ENCODE measurements around the gene RNFT2.

RNFT2 gene

DNA sequence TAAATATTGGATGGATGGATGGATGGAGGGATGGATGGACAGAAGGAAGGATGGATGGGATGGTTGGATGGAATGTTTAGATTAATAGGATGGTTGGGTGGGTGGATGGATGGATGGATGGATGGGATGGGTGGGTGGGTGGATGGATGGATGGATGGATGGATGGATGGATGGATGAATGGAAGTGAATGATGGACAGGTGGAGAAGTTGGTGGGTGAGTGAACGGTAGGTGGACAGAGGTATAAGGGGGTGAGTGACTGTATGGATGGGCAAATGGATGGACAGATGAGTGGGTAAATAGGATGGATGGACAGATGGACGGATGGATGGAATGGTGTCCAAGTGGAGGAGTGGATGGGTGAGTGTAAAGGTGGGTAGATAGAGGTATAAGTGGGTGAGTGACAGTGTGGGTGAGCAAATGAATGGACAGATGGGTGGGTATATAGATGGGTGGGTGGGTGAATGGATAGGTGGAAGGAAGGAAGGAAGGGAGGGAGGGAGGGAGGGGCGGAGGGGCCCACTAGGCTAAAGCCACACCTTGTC lies 101.2 kb downstream of the RNFT2 start:
- DNase-seq, result no peak

DNA sequence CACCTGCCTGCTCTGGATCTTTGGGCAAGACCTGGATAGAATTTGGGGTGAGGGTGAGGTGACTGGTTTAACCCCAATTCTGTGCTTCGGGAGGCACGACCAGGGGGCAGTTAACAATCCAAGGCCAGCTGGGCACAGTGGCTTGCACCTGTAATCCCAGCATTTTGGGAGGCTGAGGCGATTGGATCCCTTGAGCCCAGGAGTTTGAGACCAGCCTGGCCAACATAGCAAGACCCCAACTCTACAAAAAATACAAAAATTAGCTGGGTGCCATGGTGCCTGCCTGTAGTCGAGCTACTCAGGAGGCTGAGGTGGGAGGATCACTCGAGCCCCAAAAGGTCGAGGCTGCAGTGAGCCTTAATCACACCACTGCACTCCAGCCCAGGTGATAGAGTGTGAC lies 105.0 kb downstream of the RNFT2 start:
- DNase-seq, result no peak

DNA sequence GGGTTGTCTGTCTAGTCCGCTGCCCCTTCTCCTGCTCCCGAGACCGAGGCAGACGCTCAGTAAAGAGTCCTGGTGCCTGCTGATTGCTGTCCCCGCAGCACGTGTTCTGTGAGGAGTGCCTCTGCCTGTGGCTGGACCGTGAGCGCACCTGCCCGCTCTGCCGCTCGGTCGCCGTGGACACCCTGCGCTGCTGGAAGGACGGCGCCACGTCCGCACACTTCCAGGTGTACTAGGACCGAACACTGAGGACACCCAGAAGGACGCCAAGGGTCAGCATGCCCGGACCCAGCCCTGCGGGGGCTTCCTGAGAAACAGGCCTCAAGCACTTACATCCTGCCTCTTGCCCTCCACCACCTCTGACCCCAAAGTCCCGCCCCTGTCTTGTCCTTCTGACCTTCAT lies 111.1 kb downstream of the RNFT2 start:
- no peak for DNase-seq

- no peak for DNase-seq
These were observed 114.2 kb downstream of the RNFT2 start for GRCh38 chr12:116852303-116852702.

- DNase-seq, result no peak
These were observed 115.4 kb downstream of the RNFT2 start for GRCh38 chr12:116853507-116853906.

- no peak for DNase-seq
These were observed 117.8 kb downstream of the RNFT2 start for GRCh38 chr12:116855744-116856470.

- DNase-seq, result no peak
These were observed 118.6 kb downstream of the RNFT2 start for GRCh38 chr12:116856729-116857128.

- DNase-seq, result no peak
These were observed 121.0 kb downstream of the RNFT2 start for GRCh38 chr12:116859079-116859478.

GRCh38 chr12:116860263-116860662 lies 122.1 kb downstream of the RNFT2 start:
- no peak for DNase-seq

GRCh38 chr12:116861320-116861719 lies 123.2 kb downstream of the RNFT2 start:
- DNase-seq, result no peak

DNA sequence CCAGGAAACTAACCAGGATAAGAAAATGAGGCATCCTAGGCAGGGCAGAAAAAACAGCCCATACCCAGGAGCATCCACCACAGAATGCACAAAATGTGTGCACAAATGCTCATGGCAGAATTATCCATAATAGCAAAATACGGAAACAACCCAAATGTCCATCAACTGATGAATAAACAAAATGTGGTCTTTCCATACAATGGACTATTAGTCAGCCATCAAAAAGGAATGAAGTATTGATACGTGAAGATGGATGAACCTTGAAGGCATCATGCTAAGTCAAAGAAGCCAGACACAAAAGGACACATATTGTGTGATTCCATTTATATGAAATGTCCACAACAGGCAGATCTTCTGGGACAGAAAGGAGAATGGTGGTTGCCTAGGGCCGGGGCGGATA lies 124.1 kb downstream of the RNFT2 start:
- no peak for DNase-seq

GRCh38 chr12:116863275-116863767 lies 125.2 kb downstream of the RNFT2 start:
- DNase-seq, result no peak

GRCh38 chr12:116864371-116865160 lies 126.5 kb downstream of the RNFT2 start:
- DNase-seq, result no peak

DNA sequence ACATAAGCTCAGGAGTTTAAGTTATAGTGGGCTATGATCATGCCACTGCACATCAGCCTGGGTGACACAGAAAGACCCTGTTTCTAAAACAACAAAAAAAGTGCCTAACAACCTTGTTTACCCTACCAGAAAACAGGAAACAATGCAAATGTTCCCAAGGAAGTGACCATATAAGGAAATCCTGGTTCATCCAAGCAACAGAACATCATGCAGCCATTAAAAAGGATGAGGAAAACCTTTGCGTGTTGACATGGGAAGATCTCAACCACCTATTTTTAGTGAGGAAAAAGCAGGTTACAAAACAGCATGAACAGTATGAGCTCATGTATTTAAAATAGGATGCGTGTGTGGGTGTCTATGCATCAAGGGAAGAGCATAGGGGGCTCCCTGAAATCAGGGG lies 129.4 kb downstream of the RNFT2 start:
- DNase-seq, result no peak

DNA sequence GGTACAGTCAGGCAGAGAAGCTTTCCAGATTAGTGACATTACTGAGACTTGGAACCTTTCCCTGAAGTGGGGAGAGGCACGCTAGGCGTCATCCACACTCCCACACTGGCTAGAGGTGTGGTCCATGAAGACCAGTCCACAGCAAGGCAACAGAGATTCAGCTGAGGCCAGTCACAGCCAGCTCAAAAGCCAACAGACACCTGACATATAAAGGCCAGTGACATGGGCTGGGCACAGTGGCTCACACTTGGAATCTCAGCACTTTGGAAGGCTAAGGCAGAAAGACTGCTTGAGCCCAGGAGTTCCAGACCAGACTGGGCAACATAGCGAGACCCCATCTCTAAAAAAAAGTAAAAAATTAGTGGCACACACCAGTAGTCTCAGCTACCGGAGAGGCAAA lies 132.2 kb downstream of the RNFT2 start:
- no peak for DNase-seq

- DNase-seq, result no peak
These were observed 136.3 kb downstream of the RNFT2 start for GRCh38 chr12:116874324-116874995.

- no peak for DNase-seq
These were observed 138.2 kb downstream of the RNFT2 start for GRCh38 chr12:116876151-116876869.

GRCh38 chr12:116878567-116879508 lies 140.7 kb downstream of the RNFT2 start:
- DNase-seq, result no peak

GRCh38 chr12:116879509-116880212 lies 141.5 kb downstream of the RNFT2 start:
- no peak for DNase-seq

DNA sequence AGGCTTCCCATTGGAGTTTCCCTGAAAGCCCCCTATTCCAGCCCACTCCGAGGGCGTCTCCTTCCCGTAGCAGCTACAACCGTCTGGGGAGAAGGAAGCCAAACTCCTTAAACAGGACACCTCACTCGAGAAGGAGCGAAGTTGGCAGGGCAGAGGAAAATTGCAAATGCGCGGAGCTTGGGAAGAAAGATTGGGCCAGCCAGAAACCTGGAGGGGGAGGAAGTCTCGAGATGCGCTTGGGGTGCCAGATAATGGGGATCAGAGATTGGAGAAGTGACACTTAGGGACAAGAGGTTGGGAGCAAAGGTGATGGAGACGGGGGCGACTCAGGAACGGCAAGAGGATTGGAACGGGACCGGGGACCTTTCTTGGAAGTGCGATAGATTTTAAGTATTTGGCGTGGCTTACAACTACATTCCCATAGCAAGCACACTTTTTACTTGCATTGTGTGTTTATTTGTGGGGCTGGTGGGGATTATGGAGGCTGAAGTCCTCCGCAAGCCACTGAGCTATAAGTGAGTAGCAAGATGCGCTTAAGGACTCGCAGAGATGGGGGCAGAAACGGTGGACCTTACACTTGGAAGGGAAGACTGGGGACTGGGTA lies 142.2 kb downstream of the RNFT2 start:
- no peak for DNase-seq
